BLaER1 treated with 17β-estradiol and CSF1 and Interleukin-3, amounts not matched to agents 10 nM and 100 nM (cell line): ENCODE results near the gene PINLYP.

Experiments used
- H3K27ac ChIP-seq, 11 experiments: shearing (Covaris generic); formaldehyde crosslinking; 2 replicates each; pipeline ENCODE4 v1.8.1; 2022
- H3K27me3 ChIP-seq, 11 experiments: shearing (Covaris generic); formaldehyde crosslinking; 2 replicates each; pipeline ENCODE4 v1.8.1; 2022
- H3K36me3 ChIP-seq, 11 experiments: shearing (Covaris generic); formaldehyde crosslinking; 2 replicates each; pipeline ENCODE4 v1.8.1; 2022
- H3K4me1 ChIP-seq, 10 experiments: shearing (Covaris generic); formaldehyde crosslinking; 2 replicates each; pipeline ENCODE4 v1.8.1; 2022
- H3K4me2 ChIP-seq, 11 experiments: shearing (Covaris generic); formaldehyde crosslinking; 2 replicates each; pipeline ENCODE4 v1.8.1; 2022
- H3K4me3 ChIP-seq, 10 experiments: shearing (Covaris generic); formaldehyde crosslinking; 2 replicates each; pipeline ENCODE4 v1.8.1; 2022
- H3K9ac ChIP-seq, 11 experiments: shearing (Covaris generic); formaldehyde crosslinking; 2 replicates each; pipeline ENCODE4 v1.8.1; 2022
- H3K9me3 ChIP-seq, 11 experiments: shearing (Covaris generic); formaldehyde crosslinking; replicated peaks in 1 of 11; 2 replicates each; pipeline ENCODE4 v1.8.1; 2022
- H4K20me1 ChIP-seq, 11 experiments: shearing (Covaris generic); formaldehyde crosslinking; 2 replicates each; pipeline ENCODE4 v1.8.1; 2022
- Cebpa-rat ChIP-seq, 11 experiments: shearing (Covaris generic); IDR thresholded peaks; 2 replicates each; pipeline ENCODE4 v1.8.1; 2022

PINLYP gene

DNA sequence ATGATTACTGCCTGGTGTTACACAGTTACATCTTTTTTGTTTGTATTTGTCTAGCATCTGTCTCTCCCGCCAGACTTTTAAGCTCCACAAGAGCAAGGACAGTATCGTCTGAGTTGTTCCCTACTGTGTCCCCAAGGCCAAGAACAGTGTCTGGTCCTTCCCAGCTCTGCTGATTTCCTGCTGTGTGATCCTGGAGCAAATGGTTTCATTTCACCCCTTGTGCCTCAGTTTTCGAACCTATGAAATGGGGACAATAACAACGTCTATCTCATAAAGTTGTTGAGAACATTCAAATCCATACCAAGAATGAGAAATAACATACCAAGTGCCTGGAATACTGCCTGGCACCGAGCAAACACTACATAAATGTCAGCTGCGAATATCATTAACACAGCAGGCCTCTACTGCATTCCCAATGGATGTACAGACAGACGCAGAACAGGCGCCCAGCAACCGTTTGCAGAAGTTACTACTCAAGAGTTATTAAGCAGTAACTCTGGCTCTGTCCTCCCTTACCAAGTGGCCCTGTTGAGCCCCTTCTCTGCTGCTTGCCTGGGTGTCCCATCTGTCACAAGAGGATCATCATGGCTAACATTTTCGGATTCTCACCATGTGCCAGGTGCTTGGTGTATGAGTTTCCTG lies 11.7 kb upstream of the PINLYP start:
- Histone ChIP-seq H3K4me1 (peaks cover 61 to 84% (median 78%) of the 10 kb centered on the region in 10 experiments), H3K9ac (peak overlapping the region; percentile 64 to 87 (median 81)), H3K4me2 (peak overlapping the region; percentile 65 to 88 (median 78)), H3K27ac (peak overlapping the region; percentile 79 to 98 (median 96)), H4K20me1 (no peaks in the 10 kb centered on the region; a peak in 1 of 22 replicates), H3K4me3 (peak overlapping the region in 2 of 10 experiments; percentile 21 to 31; a peak in 1 of 20 replicates), H3K36me3 (peaks cover 0 to 34% (median 12%) of the 10 kb centered on the region in 11 experiments; a peak in 15 of 22 replicates), H3K27me3 (no peaks in the 10 kb centered on the region), H3K9me3 (no peaks in the 10 kb centered on the region; a peak in 1 of 22 replicates)
- TF ChIP-seq Cebpa-rat (IDR thresholded peaks at IDR 0.05) = no peak

DNA sequence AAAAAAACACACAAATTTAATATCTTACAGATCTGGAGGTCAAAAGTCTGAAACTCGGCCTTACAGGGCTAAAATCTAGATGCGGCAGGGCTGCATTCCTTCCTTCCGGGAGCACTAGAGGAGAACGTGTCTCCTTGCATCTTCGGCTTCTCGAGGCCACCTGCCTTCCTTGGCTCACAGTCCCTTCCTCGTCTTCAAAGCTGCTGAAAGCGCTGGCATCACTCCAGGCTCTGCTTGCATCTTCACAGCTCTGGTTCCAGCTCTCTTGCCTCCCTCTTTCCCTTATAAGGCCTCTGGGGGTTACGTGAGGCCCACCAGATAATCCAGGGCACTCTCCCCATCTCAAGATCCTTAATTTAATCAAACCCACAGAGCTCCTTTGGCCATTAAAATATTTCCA lies 10.8 kb upstream of the PINLYP start:
- Histone ChIP-seq H3K4me1 (peaks cover 59 to 80% (median 77%) of the 10 kb centered on the region in 10 experiments), H3K9ac (peak overlapping the region; percentile 17 to 87 (median 81); a peak in 20 of 22 replicates), H3K4me3 (peak overlapping the region in 2 of 10 experiments; percentile 21 to 23; a peak in 2 of 20 replicates), H4K20me1 (no peaks in the 10 kb centered on the region; a peak in 1 of 22 replicates), H3K9me3 (no peaks in the 10 kb centered on the region; a peak in 1 of 22 replicates), H3K36me3 (peaks cover 0 to 31% (median 8%) of the 10 kb centered on the region in 11 experiments; a peak in 12 of 22 replicates), H3K27me3 (no peaks in the 10 kb centered on the region), H3K27ac (peak overlapping the region; percentile 79 to 98 (median 96)), H3K4me2 (peak overlapping the region; percentile 65 to 88 (median 78))
- peak in 2 of 11 experiments; percentile 47 to 81; a peak in 2 of 22 replicates for TF ChIP-seq Cebpa-rat (IDR thresholded peaks at IDR 0.05)

DNA sequence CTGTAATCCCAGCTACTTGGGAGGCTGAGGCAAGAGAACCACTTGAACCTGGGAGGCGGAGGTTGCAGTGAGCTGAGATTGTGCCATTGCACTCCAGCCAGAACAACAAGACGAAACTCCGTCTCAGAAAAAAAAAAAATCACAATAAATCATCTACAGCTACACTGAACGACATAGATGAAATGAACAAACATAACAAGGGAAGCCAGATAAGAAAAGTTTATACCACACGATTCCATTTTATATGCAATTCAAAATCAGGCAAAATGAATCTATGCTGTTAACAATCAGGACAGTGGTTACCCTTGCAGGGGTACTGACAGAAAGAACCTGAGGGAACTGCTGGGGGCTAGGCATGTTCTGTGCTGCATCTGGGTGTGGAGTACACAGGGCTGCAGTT lies 5.9 kb upstream of the PINLYP start:
- Histone ChIP-seq H3K9ac (peak overlapping the region in 3 of 11 experiments; percentile 24 to 53 (median 31); a peak in 2 of 22 replicates), H4K20me1 (no peaks in the 10 kb centered on the region), H3K9me3 (no peaks in the 10 kb centered on the region), H3K4me1 (peaks cover 59 to 82% (median 72%) of the 10 kb centered on the region in 10 experiments), H3K36me3 (peaks cover 8 to 45% (median 17%) of the 10 kb centered on the region in 11 experiments; a peak in 18 of 22 replicates), H3K27me3 (no peaks in the 10 kb centered on the region), H3K4me2 (peak overlapping the region in 7 of 11 experiments; percentile 9 to 37 (median 22); a peak in 4 of 22 replicates), H3K4me3 (no peak overlapping the region), H3K27ac (peak overlapping the region in 5 of 11 experiments; percentile 0 to 68 (median 63); a peak in 9 of 22 replicates)
- no peak for TF ChIP-seq Cebpa-rat (IDR thresholded peaks at IDR 0.05)

DNA sequence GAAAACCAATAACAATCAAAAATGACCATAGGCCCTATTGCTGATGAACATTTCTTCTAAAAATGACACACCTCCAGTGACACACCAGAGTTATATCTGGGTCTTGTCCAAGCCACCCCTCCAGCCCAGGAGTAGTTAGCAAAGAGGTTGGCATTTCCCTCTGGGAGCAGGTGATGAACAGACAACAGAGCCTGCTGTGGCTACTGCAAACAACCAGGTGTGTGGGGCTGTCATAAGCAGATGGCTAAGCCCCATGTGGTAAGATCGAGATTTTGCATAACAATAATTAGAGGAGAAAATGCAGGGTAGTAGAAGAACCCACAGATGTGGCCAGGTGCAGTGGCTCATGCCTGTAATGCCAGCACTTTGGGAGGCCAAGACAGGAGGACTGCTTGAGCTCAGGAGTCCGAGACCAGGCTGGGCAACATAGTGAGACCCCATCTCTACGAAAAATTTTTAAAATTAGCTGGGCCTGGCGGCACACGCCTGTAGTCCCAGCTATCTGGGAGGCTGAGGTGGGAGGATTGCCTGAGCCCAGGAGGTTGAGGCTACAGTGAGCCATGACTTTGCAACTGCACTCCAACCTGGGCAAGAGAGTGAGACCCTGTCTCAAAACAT lies 5.3 kb upstream of the PINLYP start:
- H3K9ac ChIP-seq = peak overlapping the region in 5 of 11 experiments; percentile 12 to 53 (median 24); a peak in 6 of 22 replicates
- H3K36me3 ChIP-seq = peaks cover 8 to 45% (median 17%) of the 10 kb centered on the region in 11 experiments; a peak in 18 of 22 replicates
- H3K9me3 ChIP-seq = no peaks in the 10 kb centered on the region
- no peak overlapping the region for H3K4me3 ChIP-seq
- H3K4me1 ChIP-seq = peaks cover 56 to 78% (median 69%) of the 10 kb centered on the region in 10 experiments
- no peak for TF ChIP-seq Cebpa-rat (IDR thresholded peaks at IDR 0.05)
- no peaks in the 10 kb centered on the region for H3K27me3 ChIP-seq
- no peaks in the 10 kb centered on the region for H4K20me1 ChIP-seq
- H3K27ac ChIP-seq = peak overlapping the region in 7 of 11 experiments; percentile 0 to 68 (median 61); a peak in 13 of 22 replicates
- peak overlapping the region in 9 of 11 experiments; percentile 9 to 50 (median 22); a peak in 13 of 22 replicates for H3K4me2 ChIP-seq

DNA sequence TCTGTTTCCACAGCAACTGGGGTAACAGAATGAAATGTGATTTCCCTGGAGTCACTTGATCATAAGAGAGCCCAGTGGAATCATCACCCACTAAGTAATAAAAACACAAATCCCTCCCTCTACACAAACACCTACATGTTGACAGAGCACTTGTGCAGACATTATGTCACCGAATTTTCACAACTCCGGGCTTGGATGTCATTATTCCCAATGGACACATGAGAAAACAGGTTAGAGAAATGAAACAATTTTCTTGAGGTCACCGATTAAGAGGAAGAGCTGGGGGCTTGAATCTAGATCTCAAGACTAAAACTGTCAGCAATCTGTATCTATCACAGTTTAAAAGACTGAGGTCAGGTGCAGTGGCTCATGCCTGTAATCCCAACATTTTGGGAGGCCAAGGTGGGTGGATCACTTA lies 3.4 kb upstream of the PINLYP start:
- no peaks in the 10 kb centered on the region for H3K27me3 ChIP-seq
- TF ChIP-seq Cebpa-rat (IDR thresholded peaks at IDR 0.05) = no peak
- H3K9me3 ChIP-seq = no peaks in the 10 kb centered on the region
- H3K36me3 ChIP-seq = peaks cover 8 to 45% (median 17%) of the 10 kb centered on the region in 11 experiments; a peak in 18 of 22 replicates
- H3K4me1 ChIP-seq = peaks cover 49 to 73% (median 65%) of the 10 kb centered on the region in 10 experiments
- H3K9ac ChIP-seq = peak overlapping the region in 4 of 11 experiments; percentile 6 to 42 (median 24); a peak in 1 of 22 replicates
- H3K4me3 ChIP-seq = no peak overlapping the region
- peak overlapping the region in 5 of 11 experiments; percentile 22 to 68 (median 63); a peak in 8 of 22 replicates for H3K27ac ChIP-seq
- peak overlapping the region in 6 of 11 experiments; percentile 9 to 37 (median 12); a peak in 6 of 22 replicates for H3K4me2 ChIP-seq
- no peaks in the 10 kb centered on the region for H4K20me1 ChIP-seq

DNA sequence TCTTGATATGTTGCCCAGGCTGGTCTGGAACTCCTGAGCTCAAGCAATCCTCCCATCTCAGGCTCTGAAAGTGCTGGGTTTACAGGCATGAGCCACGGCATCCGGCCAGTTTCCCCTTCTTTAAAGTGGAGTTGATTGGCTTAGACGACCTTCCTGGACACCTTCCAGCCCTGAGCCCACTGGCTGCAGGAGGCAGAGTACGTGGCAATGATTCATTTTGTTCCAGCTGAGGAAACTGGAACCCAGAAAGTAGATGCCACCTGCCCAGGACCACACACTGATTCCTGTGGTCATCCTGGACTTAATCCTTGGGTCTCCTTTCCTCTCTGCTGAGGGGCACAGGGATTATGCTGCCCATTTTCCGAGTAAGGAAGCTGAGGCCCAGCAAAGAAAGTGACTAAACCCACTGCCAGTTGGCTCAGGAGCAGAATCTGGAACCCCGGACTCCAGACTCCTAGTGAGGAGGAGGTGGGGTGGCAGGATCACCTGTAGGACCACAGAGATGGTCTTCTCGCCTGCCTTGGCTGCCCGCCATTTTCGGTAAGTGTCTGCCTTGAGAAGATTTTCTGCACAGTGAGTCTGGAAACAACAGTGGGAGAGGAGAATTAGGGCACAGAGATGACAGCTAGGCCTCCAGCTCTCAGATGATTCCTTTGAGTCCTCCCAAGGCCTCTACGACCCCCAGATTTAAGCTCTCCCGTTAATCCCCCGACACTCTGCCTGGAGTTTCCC lies 1.0 kb upstream of the PINLYP start:
- Histone ChIP-seq H3K4me2 (peak overlapping the region; percentile 94 to 98 (median 96)), H3K4me3 (peak overlapping the region; percentile 72 to 87 (median 82)), H3K9me3 (no peaks in the 10 kb centered on the region), H3K27me3 (no peaks in the 10 kb centered on the region), H3K27ac (peak overlapping the region; percentile 69 to 90 (median 85)), H3K4me1 (peaks cover 47 to 76% (median 69%) of the 10 kb centered on the region in 10 experiments), H3K9ac (peak overlapping the region; percentile 83 to 94 (median 87)), H3K36me3 (peaks cover 8 to 38% (median 17%) of the 10 kb centered on the region in 11 experiments; a peak in 18 of 22 replicates), H4K20me1 (no peaks in the 10 kb centered on the region)
- no peak for TF ChIP-seq Cebpa-rat (IDR thresholded peaks at IDR 0.05)

DNA sequence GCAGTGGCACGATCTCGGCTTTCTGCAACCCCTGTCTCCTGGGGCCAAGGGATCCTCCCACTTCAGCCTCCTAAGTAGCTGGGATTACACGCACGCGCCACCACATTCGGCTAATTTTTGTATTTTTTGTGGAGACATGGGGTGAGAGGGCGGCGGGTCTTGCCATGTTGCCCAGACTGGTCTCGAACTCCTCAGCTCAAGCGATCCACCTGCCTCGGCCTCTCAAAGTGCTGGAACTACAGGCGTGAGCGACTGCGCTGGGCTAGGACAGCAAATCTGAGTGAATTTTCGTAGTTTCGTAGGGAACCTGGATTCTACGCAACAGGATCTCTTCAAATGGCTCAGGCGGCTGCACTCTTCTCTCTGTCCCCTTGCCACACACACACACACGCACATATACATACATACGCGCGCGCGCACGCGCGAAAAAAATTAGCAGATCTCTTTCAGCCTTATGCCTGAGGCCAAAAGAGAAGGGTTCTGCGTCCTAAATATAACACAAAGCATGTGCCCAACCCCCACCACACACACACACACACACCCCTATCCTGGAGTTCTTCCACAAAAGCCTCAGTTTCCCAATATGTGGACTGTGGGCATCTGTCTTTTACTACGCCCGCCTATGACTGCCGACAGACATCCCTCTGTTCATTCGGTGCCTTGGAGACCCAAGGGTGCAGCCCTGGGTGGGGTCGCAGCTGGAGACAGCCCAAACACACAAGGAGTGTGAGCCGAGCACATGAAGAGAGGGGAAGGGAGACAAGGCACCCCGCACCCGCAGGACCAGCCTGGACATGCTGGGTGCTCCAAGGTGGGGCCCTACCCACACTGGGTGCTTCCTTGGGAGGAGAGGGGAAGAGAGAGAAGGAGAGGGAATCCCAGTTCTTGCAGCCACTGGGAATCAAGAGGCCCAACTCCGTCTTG lies 616 bp downstream of the PINLYP start:
- Histone ChIP-seq H3K9ac (peak overlapping the region; percentile 56 to 89 (median 67); a peak in 19 of 22 replicates), H3K27ac (peak overlapping the region; percentile 35 to 90 (median 68); a peak in 21 of 22 replicates), H3K27me3 (no peaks in the 10 kb centered on the region), H3K36me3 (peaks cover 8 to 32% (median 17%) of the 10 kb centered on the region in 11 experiments; a peak in 18 of 22 replicates), H4K20me1 (no peaks in the 10 kb centered on the region), H3K4me1 (peaks cover 45 to 74% (median 67%) of the 10 kb centered on the region in 10 experiments), H3K4me2 (peak overlapping the region; percentile 72 to 97 (median 84)), H3K4me3 (peak overlapping the region; percentile 56 to 87 (median 82)), H3K9me3 (no peaks in the 10 kb centered on the region)
- no peak for TF ChIP-seq Cebpa-rat (IDR thresholded peaks at IDR 0.05)
